HPDE6-E6E7 (cell line): ENCODE measurements around the gene MYH14.

Experiments used
- DNase-seq: peaks from one replicate; pipeline ENCODE4 v3.0.0; 2011; ENCODE audit warnings: missing footprints; ENCODE audit errors: extremely low spot score

The MYH14 gene

GRCh38 chr19:50203281-50204080, at the start of gene MYH14:
Gene MYH14 (plus strand): TSS chr19:50203622. CDS start chr19:50210366, 6,744 bp downstream.
- no peak for DNase-seq

GRCh38 chr19:50154529-50154928, 48.9 kb upstream of the MYH14 start:
- DNase-seq = no peak

GRCh38 chr19:50155520-50156109, 47.8 kb upstream of the MYH14 start:
- DNase-seq = no peak

- no peak for DNase-seq
Measured at GRCh38 chr19:50158577-50158976, 44.8 kb upstream of the MYH14 start.

- no peak for DNase-seq
Measured at GRCh38 chr19:50159078-50159477, 44.3 kb upstream of the MYH14 start.

GRCh38 chr19:50162988-50163387, 40.4 kb upstream of the MYH14 start, which contains the start of gene IZUMO2:
Gene IZUMO2 (minus strand): TSS chr19:50163281. CDS start chr19:50163194, 87 bp downstream.
- DNase-seq = no peak

DNA sequence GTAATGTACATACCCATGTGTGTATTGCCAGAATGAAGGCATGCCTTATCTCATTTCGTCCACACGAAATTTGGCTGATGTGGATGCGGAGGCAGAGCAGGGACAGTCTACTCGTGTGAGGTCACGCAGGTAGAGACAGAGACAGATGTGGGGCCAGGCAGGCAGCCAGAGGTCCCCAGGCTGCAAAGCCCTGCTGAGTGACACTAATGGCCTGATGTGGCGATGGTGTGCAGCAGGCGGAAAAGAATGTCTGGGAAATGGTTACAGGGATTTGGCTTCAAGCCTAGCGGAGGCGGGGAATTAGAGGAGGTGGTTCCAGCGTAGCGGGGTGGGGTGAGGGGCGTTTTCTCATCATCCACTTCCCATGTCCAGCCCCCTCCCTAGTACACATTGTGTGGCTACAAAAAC, 36.1 kb upstream of the MYH14 start:
- DNase-seq = no peak

- DNase-seq = no peak
Measured at GRCh38 chr19:50171752-50172151, 31.7 kb upstream of the MYH14 start.

DNA sequence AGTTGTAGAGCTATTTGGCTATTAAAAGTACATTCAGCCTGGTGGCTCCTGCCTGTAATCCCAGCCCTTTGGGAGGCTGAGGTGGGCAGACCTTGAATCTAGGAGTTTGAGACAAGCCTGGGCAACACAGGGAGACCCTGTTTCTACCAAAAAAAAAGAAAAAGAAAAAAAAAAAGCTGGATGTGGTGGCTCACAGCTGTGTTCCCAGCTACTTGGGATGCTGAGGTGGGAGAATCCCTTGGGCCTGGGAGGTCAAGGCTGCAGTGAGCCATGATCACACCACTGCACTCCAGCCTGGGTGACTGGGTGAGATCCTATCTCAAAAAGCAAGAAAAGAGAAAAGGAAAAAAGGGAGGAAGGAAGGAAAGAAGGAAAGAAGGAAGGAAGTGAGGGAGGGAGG, 30.7 kb upstream of the MYH14 start:
- DNase-seq = no peak

DNA sequence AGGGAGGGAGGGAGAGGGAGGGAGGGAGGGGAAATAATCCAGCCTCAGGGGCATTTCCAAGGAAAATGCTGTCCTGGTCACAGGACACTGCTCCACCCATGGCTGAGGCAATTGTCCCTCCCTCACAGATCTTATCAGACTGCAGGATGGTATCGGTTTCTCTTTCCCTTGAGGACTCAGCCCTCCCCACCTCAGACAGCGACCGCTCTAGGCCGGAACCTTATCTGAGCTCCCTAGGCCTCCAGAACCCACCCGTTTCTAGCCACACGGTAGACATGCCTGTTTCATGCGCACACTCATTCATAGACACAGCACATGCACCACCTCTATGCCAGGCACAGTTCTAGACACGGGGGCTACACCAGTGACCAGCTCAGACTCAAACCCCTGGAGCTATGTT, 30.3 kb upstream of the MYH14 start:
- DNase-seq = no peak

- no peak for DNase-seq
Measured at GRCh38 chr19:50174100-50174793, 29.2 kb upstream of the MYH14 start.

DNA sequence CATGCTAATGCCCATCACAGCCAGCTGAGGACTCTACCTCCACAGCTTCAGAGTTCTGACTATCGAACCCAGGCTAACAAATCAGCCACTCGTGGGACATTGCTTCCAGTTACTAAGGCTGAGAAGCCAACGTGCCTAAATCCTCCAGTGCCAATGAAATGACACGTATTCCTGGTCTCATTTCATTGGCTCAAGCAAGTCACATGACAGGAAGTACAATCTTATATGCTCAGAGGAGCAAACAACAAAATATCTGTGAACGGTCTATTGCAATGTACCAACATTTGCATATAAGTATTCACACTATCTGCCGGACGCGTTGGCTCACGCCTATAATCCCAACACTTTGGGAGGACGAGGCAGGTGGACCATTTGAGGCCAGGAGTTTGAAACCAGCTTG, 27.5 kb upstream of the MYH14 start:
- no peak for DNase-seq

DNA sequence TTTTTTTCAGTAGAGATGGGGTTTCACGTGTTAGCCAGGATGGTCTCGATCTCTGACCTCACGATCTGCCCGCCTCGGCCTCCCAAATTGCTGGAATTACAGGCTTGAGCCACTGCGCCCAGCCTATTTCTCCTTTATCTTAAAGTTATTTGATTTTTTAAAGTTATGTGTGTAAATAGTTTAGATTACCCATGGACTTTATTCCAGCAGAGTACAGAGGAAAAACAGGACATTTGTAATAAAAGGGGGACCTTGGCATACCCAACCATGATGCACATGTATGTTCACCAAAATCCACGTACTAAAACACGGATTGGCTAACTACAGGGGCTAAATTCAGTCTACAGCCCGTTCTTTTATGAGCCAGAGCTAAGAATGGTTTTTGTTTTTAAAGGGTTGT, 26.6 kb upstream of the MYH14 start:
- DNase-seq = no peak

DNA sequence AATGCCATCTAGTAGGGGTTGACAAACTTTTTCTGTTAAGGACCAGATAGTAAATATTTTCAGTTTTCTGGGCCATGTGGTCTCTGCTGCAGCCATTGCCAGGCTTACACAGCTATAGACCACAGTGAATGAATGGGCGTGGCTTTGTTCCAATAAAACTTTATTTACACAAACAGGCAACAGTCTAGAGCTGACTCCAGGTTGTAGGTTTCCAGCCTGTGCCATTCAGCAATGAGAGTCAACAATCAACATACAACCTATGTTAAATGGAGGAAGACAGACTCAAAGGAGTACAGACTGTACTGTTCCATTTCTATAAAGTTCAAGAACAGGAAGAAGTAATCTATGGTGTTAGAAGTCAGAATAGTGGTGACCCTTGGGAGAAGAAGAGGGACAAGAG, 25.1 kb upstream of the MYH14 start:
- no peak for DNase-seq

GRCh38 chr19:50178859-50179537, 24.4 kb upstream of the MYH14 start:
- no peak for DNase-seq

- DNase-seq = no peak
Measured at GRCh38 chr19:50181121-50181520, 22.3 kb upstream of the MYH14 start.

- no peak for DNase-seq
Measured at GRCh38 chr19:50184196-50184595, 19.2 kb upstream of the MYH14 start.

- DNase-seq = no peak
Measured at GRCh38 chr19:50187937-50188336, 15.5 kb upstream of the MYH14 start.

DNA sequence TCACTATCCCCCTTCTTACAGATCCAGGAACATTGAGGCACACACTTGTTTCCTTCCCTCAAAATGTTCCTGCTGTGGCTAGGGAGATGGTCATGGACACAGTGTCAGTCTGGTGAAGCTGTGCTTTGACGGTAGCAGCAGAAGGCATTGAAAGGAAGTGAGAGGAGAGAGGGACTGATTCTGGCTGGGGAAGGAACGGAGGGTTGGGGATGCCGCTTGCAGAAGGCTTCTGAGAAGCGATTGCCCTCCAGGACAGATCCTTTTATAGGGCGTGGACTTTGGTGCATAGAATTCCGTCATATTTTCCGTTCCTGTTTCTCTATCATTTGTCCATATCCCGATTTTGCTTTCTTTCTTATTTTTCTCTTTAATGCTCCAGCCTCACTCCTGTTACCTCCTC, 14.1 kb upstream of the MYH14 start:
- DNase-seq = no peak

- DNase-seq = no peak
Measured at GRCh38 chr19:50190439-50190891, 13.0 kb upstream of the MYH14 start.

DNA sequence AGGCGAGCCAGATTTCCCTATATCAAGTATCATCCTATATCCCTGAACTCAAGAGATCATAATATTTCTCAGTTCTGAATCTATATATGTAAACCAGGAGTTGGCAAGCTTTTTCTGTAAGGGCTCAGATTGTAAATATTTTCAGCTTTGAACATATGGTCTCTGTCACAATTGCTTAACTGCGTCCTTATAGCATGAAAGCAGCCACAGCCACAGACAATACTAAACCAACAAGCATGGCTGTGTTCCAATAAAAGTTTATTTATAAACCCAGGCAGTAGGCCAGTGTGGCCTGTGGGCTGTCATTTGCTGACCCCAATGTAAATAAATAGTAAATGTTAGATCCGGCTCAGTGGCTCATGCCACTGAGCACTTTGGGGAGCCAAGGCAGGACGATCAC, 12.2 kb upstream of the MYH14 start:
- DNase-seq = no peak
